RWPE2 (cell line): ENCODE results near the gene RERE.
A peak's percentile ranks its signal among the peaks of the same experiment; 100 is the strongest.

ENCODE experiments used
- ATAC-seq: fragments of 200-7000 bp; cut with Tn5 transposase; 3 replicates; pipeline ENCODE4 v1.9.1; 2021; ENCODE audit warnings: low read depth
- DNase-seq: peaks from one replicate; pipeline ENCODE4 v3.0.0-alpha.2; 2020; ENCODE audit warnings: low spot score
- H3K27ac ChIP-seq: fragments of 450-650 bp; 2 replicates; pipeline ENCODE4 v1.5.1; 2017; ENCODE audit warnings: mild to moderate bottlenecking; ENCODE audit not compliant: poor library complexity, severe bottlenecking
- H3K27me3 ChIP-seq: fragments of 250-450 bp; sonication (Bioruptor Pico); 2 replicates; pipeline ENCODE4 v1.5.1; 2021; ENCODE audit warnings: mild to moderate bottlenecking, moderate library complexity; ENCODE audit not compliant: insufficient read depth, poor library complexity, severe bottlenecking
- H3K36me3 ChIP-seq: fragments of 250-450 bp; sonication (Bioruptor Pico); 2 replicates; pipeline ENCODE4 v1.5.1; 2020; ENCODE audit warnings: low read depth, mild to moderate bottlenecking, moderate library complexity
- H3K4me1 ChIP-seq: fragments of 250-450 bp; sonication (Bioruptor Pico); 2 replicates; pipeline ENCODE4 v1.5.1; 2021; ENCODE audit warnings: mild to moderate bottlenecking, moderate library complexity; ENCODE audit not compliant: insufficient read depth, poor library complexity, severe bottlenecking
- H3K4me3 ChIP-seq: fragments of 250-450 bp; sonication (Bioruptor Pico); 2 replicates; pipeline ENCODE4 v1.5.1; 2021; ENCODE audit warnings: mild to moderate bottlenecking, moderate library complexity; ENCODE audit not compliant: severe bottlenecking
- H3K9me3 ChIP-seq: fragments of 250-450 bp; sonication (Bioruptor Pico); 2 replicates; pipeline ENCODE4 v1.5.1; 2021; ENCODE audit warnings: mild to moderate bottlenecking, moderate library complexity; ENCODE audit not compliant: severe bottlenecking
- CTCF ChIP-seq: fragments of 450-650 bp; IDR thresholded peaks from one replicate; pipeline ENCODE4 v1.5.1; 2017; ENCODE audit warnings: mild to moderate bottlenecking, moderate library complexity; ENCODE audit not compliant: poor library complexity, severe bottlenecking

The RERE gene

GRCh38 chr1:8457760-8458381 is 359.6 kb downstream of the RERE start:
- Histone ChIP-seq H3K4me1 (peaks cover 14% of the 10 kb centered on the region), H3K9me3 (no peaks in the 10 kb centered on the region), H3K4me3 (no peak overlapping the region), H3K36me3 (no peaks in the 10 kb centered on the region; the same call in 1 of the 2 replicates), H3K27ac (no peak overlapping the region), H3K27me3 (no peaks in the 10 kb centered on the region)
- ATAC-seq (no peak), DNase-seq (no peak)
- TF ChIP-seq CTCF = no peak

- DNase-seq (no peak), ATAC-seq (no peak)
- Histone ChIP-seq H3K27me3 (no peaks in the 10 kb centered on the region), H3K9me3 (no peaks in the 10 kb centered on the region), H3K36me3 (no peaks in the 10 kb centered on the region; the same call in 1 of the 2 replicates), H3K27ac (peak overlapping the region; percentile 37), H3K4me3 (no peak overlapping the region), H3K4me1 (peaks cover 14% of the 10 kb centered on the region)
- TF ChIP-seq CTCF = no peak
These were observed 360.4 kb downstream of the RERE start for GRCh38 chr1:8456991-8457390.

GRCh38 chr1:8456308-8456912 is 361.0 kb downstream of the RERE start:
- DNase-seq (no peak), ATAC-seq (peak; percentile 92)
- Histone ChIP-seq H3K27me3 (no peaks in the 10 kb centered on the region), H3K36me3 (no peaks in the 10 kb centered on the region; the same call in 1 of the 2 replicates), H3K27ac (peak overlapping the region; percentile 37), H3K9me3 (no peaks in the 10 kb centered on the region), H3K4me3 (no peak overlapping the region), H3K4me1 (peaks cover 14% of the 10 kb centered on the region)
- no peak for TF ChIP-seq CTCF

GRCh38 chr1:8455700-8456307 is 361.6 kb downstream of the RERE start:
- ATAC-seq (no peak), DNase-seq (no peak)
- Histone ChIP-seq H3K36me3 (no peaks in the 10 kb centered on the region; the same call in 1 of the 2 replicates), H3K27ac (peak overlapping the region; percentile 37), H3K4me3 (no peak overlapping the region), H3K9me3 (no peaks in the 10 kb centered on the region), H3K27me3 (no peaks in the 10 kb centered on the region), H3K4me1 (peaks cover 14% of the 10 kb centered on the region)
- TF ChIP-seq CTCF = no peak
